Fibroblast of gingiva (primary cell): ENCODE measurements around the gene ASPDH.

Experiments used
- DNase-seq: peaks from one replicate; pipeline ENCODE4 v3.0.0-alpha.2; 2011; ENCODE audit warnings: low read depth

The ASPDH gene

DNA sequence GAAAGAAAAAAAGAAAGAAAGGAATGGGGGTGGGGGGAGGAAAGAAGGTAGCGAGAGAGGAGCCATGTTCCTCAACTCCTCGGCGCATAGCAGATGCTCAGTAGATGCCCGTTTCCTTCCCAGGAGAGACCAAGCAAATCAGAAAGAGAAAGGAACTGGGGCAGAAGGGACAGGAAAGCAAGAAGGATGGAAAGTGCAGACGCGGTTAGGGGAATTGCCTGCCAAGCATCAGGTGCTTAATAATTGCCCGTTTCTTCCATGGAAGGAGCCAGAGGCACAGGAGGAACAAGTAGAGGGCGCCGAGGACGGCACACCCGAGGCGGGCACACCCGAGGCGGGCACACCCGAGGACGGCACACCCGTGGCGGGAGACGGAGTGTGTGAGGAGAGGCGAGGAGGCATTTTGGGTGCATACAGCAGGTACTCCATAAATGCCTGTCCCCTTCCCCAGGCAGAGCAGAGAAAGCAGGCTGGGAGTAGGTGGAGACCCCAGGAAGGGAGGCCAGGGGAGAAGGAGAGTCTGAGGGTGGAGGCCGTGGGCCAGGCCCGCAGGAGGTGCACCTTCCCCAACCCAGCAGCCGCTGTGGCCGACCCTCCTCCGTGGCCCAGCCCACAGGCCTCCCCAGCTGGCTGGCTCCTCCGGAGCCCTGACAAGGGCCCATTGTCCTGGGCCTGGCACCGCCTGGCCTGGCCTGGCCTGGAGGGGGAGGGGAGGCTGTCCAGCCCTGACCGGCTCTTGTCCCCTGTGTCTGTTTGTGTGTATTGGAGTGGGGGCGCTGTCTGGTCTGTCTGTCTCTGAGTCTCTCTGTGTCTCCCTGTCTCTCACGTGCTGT is 17.3 kb downstream of the ASPDH start:
- DNase-seq: no peak

DNA sequence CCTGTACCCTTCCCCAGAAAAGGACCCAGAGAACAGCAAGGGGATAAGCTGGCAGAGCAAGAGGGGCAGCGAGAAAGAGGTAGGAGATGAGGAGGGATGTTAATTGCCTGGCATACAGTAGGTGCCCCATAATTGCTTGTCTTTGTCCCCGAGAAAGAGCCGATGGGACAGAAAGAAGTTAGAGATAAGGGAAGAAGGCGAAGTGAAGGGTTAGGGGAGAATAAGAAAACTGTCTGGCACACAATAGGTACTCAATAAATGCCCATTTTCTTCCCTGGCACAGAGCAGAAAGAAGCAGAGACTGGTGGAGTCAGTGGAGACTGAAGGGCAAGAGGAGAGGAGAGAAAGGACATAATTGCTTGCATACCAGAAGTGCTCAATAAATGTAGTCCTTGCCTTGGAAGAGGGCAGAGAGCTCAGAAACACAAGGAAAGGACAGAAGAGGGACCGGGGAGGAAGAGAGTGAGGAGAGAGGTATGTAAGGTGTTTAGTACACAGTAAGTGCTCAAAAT is 18.6 kb downstream of the ASPDH start:
- no peak for DNase-seq

DNA sequence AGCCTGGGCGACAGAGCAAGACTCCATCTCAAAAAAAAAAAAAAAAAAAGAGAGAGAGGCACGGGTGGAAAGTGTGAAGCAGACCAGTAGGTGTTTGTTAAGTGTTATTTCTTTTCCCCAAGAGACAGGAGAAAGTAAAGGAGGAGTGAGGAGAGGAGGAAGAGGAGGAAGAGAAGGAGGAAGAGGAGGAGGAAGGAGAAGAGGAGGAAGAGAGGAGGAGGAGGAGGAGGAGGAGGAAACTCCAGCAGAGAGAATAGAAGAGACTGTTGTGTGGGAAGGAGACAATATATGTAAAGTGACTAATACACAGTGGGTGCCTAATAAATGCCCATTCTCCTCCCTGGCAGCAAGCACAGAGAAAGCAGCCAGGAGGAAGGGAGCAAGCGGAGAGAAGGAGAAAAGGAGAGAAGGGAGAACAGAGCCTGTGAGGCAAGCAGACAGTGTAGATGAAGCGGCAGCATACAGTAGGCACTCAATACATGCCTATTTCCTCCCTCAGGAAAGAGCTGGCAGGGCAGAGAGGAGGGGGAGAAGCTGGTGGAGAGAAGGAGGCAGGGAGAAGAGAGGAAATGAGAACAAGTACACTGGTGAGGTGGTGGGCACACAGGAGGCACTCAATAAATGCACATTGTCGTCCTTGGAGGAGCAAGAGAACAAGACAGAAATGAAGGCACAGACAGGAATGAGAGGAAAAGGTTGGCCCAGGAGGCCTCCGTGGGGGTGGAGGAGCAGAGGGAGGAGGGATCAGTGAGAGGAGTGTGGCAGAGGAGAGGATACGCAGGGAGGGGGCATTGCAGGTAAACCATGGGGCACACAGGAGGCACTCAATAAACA is 19.3 kb downstream of the ASPDH start:
- no peak for DNase-seq

DNA sequence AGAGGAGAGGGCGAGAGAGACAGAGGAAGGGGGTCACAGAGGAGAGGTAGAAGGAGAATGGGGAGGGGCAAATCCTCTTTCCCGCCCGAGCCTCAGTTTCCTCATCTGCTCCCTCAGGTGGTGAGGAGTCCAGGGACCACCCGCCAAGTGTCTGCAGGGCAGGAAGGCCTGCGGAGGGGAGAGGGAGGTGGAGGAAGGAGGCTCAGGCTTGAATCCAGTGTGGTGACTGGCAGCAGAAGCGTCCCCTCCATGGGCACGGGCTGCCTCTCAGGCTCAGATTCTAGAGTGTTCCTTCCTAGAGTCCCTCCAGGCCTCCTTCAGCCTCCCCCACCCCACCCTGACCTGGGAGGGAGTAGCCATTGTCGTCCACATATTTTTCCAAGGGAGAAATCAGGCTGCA is 20.5 kb downstream of the ASPDH start:
- DNase-seq: no peak

DNA sequence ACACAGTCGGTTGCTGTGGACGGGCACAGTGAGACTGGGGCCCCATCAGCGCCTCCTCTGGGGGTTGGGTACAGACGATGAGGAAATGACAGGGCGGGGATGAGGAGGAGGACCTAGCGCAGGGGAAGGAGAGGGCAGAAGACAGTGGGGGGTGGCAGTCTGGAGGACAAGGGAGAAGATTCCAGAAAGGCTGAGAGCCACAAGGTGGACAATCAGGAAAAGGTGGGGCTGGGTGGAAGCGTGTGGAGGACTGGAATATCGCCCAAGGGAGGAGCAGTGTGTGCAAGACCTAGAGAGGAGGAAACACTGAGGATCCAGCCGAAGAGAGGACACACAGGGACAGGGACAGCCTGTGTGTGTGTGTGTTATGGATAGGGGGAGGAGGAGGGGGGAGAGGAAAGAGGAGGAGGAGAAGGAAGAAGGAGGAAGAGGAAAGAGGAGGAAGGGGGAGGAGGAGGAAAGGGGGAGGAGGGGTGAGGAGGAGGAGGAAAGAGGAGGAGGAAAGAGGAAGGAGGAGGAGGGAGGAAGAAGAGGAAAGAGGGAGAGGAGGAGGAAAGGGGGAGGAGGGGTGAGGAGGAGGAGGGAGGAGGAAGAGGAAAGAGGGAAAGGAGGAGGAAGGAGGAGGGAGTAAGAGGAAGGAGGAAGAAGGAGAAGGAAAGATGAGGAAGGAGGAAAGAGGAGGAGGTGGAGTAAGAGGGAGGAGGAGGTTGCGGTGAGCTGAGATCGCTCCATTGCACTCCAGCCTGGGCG is 21.2 kb downstream of the ASPDH start:
- no peak for DNase-seq

DNA sequence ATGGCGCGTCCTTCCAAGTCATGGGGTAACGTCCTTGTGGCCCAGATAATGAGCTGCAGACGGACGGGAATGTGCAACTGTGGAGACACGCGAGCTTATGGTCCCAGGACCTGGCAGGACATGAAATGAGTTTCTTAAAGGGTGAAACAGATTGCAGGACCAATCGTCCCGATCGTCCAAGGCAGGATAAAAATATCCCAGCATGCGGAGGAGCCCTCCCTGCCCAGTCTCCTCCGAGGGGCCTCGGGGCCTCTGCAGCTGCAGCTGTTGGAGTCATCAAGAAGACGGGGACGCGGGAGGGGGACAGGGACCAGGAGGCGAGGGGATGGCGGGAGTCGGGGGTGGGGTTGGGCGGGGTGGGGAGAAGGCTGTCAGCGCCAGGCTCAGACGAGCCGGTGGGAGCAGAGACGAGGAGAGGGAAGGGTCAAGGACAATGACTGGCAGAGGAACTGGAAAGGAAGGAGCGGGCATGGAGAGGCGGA is 22.7 kb downstream of the ASPDH start:
- DNase-seq: no peak

DNA sequence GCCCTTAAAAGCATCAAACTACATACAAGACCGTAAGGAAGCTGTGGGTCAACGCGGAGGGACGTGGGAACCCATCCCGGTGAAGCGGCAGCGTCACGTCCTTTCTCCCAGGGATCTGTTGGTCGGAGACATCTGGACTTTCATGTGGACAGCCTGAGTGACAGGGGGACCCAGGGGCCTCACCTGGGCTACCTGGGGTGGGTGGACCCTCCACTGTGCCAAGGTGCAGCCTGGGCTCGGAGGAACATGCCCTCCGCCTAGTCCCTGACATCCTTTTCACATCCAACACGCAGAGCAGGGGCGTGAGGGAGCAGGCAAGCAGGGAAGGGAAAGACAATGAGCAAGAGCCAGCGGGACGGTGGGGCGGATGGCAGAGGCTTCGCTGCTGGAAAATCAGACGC is 23.3 kb downstream of the ASPDH start:
- DNase-seq: no peak

DNA sequence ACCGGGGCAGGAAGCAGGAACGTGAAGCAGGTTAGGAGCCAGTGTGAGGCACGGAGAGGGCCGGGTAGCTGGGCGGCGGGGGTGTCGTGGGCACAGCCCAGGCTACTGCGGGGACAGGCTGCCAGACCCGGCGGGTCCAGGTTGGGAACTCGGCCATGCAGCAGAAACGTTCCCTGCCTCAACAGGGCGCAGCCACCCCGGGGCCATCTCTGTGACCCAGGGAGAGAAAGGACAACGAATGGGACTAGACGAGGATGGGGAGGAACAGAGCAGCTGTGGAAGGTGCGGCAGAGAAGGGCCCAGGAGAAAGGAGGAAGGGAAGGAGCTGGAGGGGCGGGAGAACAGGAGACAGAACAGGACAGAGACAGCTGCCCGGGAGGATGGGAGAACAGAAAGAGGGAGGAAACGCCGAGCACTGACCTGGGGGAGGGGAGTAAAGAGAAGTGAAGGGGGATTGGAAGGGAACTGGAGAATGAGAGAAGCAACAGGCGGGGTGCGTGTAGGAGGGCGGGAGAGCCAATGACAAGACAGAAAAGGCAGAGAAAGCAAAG is 24.2 kb downstream of the ASPDH start:
- no peak for DNase-seq

DNA sequence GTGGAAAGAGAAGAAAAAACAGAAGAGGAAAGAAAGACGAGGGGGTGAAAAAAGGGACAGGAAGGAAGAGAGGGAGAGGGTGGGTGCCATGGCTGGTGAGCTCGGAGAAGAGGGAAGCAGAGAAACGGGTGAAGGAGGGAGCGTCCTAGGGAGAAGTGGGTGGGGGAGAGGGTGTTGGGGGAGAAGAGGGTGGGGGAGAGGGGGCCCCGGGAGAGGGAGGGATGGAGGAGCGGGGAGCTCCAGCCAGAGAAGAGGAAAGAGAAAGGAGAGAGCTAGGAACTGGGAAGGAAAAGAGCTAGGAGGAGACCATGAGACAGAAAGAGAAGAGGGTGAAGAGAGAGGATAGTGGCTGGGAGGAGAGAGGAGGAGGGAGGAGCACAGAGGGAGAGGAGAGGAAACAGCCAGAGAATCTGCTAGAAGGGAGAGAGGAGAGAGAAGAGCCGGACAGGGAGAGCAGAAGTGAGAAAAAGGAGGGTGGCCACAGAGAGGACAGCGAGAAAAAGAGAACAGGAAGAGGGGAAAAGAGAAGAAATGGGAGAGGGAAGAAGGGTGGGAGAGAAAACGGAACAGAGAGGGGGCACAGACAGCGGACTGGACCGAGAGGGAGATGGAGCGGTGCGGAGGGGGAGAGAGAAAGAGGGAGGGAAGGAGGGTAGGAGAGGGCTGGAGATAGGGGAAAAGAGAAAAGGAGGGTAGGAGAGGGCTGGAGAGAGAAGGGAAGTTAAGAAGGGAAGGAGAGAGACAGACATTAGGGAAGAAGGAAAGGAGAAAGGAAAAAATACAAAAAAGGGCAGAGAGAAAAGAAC is 25.1 kb downstream of the ASPDH start:
- DNase-seq: no peak

DNA sequence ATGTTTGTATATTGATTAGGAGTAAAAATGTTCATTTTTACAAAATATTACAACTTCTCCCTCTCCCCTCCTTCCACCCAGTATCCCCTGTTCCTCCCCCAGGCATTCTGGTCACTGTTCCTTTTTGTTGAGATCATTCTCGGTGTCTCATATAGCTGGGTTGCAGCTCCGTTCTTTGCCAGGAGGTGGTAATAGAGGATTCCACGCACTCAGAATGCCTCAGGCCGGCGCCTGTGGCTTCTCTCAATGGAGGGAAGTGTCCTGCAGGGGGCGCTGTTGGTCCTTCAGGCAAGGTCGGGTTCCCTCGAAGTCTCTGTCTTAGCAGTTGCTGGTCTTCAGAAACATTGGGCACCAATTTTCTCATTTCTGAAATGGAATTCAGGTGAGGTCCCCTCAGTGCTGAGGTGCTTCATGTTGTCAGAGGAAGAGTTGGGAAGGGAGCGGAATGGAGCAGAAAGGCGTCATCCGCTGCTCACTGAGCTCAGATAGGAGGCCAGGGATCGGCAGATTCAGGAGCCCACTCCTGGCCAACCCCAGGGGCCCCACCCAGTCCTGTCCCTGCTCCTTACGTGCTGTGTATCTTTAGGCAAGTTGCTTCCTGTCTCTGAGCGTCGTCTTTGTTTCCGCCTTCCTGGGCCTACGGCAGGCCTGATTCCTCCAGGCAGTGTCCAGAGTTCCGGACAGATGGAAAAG is 26.7 kb downstream of the ASPDH start:
- DNase-seq: no peak

DNA sequence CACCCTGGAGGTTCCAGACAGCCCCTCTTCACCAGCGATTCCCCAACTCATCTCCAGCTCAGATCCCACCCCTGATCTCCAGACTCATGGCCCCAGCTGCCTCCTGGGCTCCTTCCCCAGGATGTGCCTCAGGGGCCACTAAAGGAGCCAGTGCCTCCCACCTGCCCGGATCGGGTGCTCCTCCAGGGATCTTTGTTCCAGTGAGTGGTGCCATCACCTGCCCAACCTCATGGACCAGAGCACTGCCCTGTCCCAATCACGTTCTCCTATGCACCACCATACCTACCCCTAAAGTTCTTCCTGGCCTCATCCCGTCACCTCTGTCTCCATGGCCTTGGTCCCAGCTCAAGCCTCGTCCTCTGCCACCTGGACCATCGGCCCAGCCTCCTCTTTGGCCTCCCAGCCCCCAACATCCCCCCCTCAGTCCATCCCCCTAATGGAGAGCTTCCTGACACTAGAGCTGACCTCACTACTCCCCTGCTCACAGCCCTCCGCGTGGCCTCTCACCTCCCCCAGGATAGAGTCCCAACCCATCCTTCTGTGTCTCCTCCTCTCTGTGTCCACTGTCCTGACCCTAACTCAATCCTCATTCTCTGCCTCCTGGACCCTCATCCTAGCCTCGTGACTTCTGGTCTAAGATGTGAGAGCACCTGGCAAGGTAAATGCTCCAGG is 28.3 kb downstream of the ASPDH start:
- DNase-seq: no peak

DNA sequence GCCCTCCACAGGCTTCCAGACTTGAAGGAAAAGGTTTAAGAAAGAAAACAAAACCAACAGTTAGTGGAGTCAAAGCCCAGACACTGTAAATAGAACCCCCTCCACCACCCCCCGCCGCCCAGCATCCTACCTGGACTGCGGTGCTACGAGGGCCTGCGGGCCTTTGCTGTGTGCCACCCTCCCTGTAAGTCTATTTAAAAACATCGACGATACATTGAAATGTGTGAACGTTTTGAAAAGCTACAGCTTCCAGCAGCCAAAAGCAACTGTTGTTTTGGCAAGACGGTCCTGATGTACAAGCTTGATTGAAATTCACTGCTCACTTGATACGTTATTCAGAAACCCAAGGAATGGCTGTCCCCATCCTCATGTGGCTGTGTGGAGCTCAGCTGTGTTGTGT is 30.8 kb downstream of the ASPDH start:
- no peak for DNase-seq

DNA sequence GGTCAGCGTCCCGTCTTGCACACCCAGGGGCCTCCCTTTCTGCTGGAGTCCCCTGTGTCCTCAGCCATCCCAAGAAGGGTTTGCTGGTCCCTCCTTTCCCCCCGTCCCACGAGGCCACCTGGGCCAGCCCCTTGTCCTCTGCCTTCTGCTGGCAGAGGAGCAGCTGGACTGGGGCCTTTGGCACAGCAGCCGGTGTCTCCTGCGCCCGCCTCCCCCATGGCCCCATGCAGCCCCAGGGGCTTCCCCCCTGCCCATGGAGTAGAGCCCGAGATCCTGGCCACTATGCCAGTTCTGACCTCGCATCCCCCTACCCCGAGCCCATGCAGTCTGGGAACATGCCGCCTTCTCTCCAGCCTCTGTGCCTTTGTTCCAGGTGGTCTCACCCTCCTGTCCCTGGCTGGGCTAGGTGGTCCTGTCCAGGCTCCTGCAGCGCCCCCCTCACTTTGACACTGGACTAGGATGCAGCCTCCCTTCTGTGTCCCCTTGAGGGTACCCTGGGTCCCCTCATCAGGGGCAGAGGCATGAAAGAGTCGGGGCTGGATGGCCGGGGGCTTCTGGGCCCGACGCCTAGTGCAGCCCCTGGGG is 31.4 kb downstream of the ASPDH start:
- DNase-seq: no peak

DNA sequence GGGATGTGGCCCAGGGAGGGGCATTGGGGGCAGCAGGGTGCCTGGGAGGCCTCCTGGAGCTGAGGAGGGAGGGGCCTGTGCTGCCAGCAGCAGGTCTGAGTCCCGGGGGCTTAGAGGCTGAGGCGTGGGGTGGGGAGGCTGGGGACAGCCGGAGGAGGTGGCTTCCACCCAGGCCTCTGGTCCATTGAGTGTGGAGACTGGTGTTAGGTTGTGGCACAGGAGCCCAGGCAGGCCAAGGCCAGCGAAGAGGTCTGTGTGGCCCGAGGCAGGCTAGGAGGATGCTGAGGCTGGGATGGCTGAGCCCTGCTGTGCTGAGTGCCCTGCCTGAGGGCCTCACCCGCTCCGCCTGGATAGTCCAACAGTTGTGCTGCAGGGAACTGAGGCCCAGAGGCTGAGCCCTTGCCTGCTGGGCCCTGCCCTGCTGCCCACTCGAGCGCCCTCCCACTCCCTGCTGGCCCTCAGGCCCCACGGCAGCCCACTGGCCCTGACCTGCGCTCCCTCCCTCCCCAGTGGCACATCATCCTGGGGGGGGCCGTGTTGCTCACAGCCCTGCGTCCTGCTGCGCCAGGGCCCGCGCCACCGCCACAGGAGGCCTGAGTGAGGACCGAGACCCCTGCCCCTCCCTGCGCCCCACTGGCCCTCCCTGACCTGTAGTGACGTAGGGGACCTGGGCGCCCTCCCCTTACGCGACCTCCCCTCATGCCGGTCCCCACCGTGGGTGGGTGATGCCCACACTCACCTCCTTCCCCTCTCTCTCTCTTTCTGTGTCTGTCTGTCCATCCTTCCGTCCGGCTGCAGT is 32.2 kb downstream of the ASPDH start:
- DNase-seq: no peak

DNA sequence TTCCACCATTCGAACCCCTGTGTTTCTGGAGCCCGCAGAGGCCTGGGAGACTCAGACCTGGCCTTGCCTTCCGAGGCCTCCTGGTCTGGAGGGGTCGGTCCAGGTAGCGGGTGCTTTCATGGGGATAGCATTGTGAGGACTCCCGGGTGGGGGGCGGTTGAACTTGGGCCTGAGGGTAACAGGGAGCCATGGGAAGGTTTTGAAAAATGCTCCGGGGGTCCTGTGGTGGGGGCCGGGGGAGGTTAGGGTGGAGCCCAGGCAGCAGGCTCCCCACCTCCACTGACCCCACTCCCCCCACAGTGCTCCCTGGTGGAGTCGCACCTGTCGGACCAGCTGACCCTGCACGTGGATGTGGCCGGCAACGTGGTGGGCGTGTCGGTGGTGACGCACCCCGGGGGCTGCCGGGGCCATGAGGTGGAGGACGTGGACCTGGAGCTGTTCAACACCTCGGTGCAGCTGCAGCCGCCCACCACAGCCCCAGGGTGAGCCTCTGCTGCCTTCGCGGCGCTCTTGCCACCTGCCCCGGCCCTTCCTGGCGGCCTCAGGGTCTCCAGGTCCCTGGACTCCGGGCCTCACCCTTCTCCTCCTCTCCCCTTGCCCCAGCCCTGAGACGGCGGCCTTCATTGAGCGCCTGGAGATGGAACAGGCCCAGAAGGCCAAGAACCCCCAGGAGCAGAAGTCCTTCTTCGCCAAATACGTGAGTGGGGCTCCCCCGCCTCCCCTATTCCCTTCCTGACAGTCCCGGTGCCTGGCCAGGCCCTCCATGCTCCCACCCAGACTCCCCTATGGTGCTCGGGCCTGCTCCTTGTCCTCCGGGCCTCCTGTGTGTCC is 33.2 kb downstream of the ASPDH start:
- DNase-seq: no peak

DNA sequence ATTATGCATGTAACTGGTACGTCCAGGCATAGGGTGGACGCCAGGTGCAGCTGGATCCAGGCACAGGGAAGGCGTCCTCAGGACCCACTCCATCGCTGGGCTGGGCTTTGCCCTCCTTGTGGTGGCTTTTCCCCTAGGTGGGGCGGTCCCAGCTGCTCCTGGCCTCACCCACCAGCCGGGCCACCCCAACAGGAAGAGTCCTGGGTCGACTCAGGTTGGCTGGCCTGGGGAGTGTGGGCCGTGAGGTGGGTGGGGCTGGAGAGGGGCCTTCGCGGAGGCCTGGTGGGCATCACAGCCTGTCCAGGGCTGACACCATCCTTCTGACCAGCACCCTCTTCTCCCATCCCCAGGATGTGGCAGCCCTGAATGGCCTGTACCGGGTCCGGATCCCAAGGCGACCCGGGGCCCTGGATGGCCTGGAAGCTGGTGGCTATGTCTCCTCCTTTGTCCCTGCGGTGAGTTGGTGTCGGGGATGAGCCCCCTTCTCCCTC is 33.9 kb downstream of the ASPDH start:
- DNase-seq: no peak

DNA sequence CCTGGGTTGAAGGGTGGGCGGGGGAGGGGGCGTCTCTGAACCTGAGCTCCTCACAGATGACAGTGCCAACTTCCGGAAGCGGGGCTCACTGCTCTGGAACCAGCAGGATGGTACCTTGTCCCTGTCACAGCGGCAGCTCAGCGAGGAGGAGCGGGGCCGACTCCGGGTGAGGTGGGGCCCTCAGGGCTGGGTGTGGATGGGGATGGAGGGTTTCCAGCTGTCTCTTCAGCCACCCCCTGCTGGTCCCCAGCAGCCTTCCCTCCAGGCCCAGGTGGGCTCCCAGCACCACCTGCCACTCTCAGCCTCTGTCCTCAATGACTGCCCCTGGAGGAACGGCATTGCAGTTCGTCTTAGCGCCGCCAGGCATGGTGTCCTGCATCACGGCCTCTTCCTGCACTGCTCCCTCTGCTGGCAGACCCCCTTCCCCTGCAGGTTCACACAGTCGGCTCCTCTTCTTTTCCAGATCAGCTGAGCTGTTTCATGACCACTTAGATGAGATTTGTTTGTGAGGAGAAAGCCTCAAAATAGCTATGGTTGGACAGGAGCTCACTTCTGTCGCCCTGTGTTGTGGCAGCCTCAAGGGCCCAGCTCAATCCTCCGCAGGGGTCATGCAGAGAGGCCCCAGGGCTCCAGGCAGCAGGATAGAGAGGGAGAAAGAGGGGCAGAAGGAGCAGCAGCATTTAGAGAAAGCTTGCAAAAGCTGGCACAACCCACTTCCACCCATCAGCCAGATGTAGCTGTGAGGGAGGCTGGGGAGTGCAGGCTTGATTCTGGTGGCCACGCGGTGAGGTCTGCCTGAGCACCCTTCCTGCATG is 34.6 kb downstream of the ASPDH start:
- peak; percentile 37 for DNase-seq
